Measurements from ENCODE around the gene YIF1A. TPM values are rescaled to one million over a fixed set of nuclear protein-coding genes. Genes with fewer than 3 reads are reported as not detected.
"Not testable (repeated sequence)": the region's sequence is repeated elsewhere in the genome, so short reads cannot be mapped to it uniquely, and the experiment has no call there.

Gene YIF1A
- polyA plus RNA-seq, 4 donors = 51.4 to 68.7 (median 57.8) TPM

GRCh38 chr11:66258473-66258893 lies 30.5 kb downstream of the YIF1A start:
- DNase-seq (ENCODE audit: low read depth in 4 of 4, low spot score in 2 of 4) = no peak

- DNase-seq (ENCODE audit: low read depth in 4 of 4, low spot score in 2 of 4) = not testable (repeated sequence)
Measured at GRCh38 chr11:66253081-66253480, 35.9 kb downstream of the YIF1A start.

DNA sequence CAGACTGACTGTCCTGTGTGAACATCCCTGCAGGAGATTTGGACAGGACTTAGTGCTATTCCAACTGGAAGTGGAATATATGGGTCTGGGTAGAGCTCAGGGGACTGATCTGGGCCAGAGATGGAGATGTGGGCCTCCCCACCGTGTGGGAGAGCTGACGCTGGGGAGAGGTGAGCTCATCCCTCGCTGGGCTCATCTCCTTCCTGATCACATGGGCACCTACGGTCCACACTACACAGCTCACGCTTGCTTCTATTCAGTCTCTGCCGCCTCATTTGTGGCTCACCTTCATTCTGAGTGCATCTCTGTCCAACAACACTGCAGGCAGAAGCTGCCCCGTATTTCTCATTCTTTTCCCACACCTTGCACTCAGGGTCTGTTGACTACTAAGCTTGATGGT lies 37.1 kb downstream of the YIF1A start:
- DNase-seq (ENCODE audit: low read depth in 4 of 4, low spot score in 2 of 4) = no peak

DNA sequence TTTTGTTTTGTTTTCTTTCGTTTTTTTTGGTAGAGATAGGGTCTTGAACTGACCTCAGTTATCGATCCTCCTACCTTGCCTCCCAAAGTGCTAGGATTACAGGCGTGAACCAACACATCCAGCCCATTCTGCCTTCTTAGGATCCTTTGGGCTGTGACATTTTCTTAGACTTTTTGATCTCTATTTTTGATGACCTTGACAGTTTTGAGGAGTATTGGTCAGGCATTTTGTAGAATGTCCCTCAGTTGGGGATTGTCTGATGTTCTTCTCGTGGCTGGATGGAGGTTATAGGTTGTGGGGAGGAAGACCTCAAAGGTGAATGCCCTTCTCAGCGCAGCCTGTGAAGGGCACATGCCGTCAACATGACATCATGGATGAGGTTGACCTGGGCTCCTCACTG lies 40.0 kb downstream of the YIF1A start:
- no peak for DNase-seq (ENCODE audit: low read depth in 4 of 4, low spot score in 2 of 4)

GRCh38 chr11:66247801-66248200 lies 41.1 kb downstream of the YIF1A start:
- DNase-seq (ENCODE audit: low read depth in 4 of 4, low spot score in 2 of 4) = no peak

- DNase-seq (ENCODE audit: low read depth in 4 of 4, low spot score in 2 of 4) = no peak
Measured at GRCh38 chr11:66247295-66247694, 41.6 kb downstream of the YIF1A start.

- DNase-seq (ENCODE audit: low read depth in 4 of 4, low spot score in 2 of 4) = no peak
Measured at GRCh38 chr11:66243782-66244535, 45.0 kb downstream of the YIF1A start.

DNA sequence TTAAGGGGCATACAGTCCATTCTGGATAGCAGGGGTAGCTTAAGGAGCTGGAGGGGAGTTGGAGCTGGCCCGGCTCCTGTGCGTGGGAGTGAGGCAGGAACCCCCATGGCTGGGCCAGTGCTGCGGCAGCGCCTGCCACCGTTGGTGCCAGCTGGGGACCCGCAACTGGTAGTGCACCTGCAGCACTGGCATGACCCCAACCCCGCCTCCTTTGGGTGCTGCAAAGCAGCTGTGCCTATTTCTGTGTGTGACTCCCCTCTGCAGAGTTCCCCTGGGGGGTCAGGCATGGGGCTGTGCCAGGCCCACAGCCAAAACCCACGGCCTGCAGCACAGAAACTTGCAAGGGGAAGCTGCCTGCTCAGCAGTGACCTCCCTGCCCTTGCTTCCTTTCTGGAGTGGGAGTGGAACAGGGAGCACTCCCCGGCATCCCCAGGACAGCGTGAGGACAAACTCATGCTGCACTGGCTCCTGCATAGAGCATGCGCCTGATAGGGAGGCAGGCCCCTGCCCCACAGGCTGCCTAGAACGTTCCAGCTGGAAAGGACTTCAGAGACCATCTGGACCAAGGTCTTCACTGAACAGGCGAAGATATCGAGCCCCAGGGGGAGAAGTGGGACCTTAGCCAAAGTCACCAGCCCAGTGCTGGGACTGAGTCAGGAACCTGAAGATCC lies 46.7 kb downstream of the YIF1A start:
- no peak for DNase-seq (ENCODE audit: low read depth in 4 of 4, low spot score in 2 of 4)

GRCh38 chr11:66240781-66241136 lies 48.2 kb downstream of the YIF1A start:
- DNase-seq (ENCODE audit: low read depth in 4 of 4, low spot score in 2 of 4) = no peak

GRCh38 chr11:66239998-66240780 lies 48.8 kb downstream of the YIF1A start:
- no peak for DNase-seq (ENCODE audit: low read depth in 4 of 4, low spot score in 2 of 4)

- DNase-seq (ENCODE audit: low read depth in 4 of 4, low spot score in 2 of 4) = no peak
Measured at GRCh38 chr11:66239511-66239910, 49.4 kb downstream of the YIF1A start.

GRCh38 chr11:66238786-66239413 lies 50.0 kb downstream of the YIF1A start:
- DNase-seq (ENCODE audit: low read depth in 4 of 4, low spot score in 2 of 4) = no peak

- no peak for DNase-seq (ENCODE audit: low read depth in 4 of 4, low spot score in 2 of 4)
Measured at GRCh38 chr11:66237867-66238266, 51.1 kb downstream of the YIF1A start.

DNA sequence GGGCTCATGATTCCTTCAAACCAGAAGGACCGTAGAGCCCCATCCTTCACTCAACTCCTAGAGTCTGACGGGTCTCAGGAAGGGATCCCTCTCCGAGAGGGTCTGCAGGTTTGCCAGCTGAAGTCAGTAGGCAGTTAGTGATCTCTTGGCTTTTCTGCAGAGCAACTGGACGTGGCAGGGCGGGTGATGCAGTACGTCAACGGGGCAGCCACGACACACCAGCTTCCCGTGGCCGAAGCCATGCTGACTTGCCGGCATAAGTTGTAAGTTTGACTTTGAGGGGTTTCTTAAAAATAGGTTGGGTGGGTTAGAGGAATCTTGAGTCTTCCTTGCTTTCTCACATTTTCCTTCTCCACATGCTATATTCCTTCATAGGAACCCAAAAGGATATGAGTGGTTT lies 53.8 kb downstream of the YIF1A start:
- no peak for DNase-seq (ENCODE audit: low read depth in 4 of 4, low spot score in 2 of 4)

Other genes with a start within 250 kb of the YIF1A start
- 1 to 10 TPM; 3.7 to 8.6 (median 5.9) TPM for gene GAL3ST3, start 240.0 kb downstream of the YIF1A start, polyA plus RNA-seq (ENCODE audit: insufficient read length in 4 of 4)
- 100 to 1,000 TPM; 221 to 254 (median 237) TPM for gene SF3B2, start 236.8 kb downstream of the YIF1A start, polyA plus RNA-seq (ENCODE audit: insufficient read length in 4 of 4)
- gene PACS1, start 218.9 kb downstream of the YIF1A start, polyA plus RNA-seq (ENCODE audit: insufficient read length in 4 of 4) = 10 to 100 TPM; 38.5 to 57.0 (median 50.4) TPM
- 10 to 100 TPM; 14.7 to 31.0 (median 25.7) TPM for gene KLC2, start 31.4 kb downstream of the YIF1A start, polyA plus RNA-seq (ENCODE audit: insufficient read length in 4 of 4)
- gene RAB1B, start 20.5 kb downstream of the YIF1A start, polyA plus RNA-seq (ENCODE audit: insufficient read length in 4 of 4) = 100 to 1,000 TPM; 122 to 168 (median 138) TPM
- gene CNIH2, start 11.0 kb downstream of the YIF1A start, polyA plus RNA-seq (ENCODE audit: insufficient read length in 4 of 4) = 1 to 10 TPM; 3.3 to 4.9 (median 4.2) TPM
- gene TMEM151A, start 2.8 kb upstream of the YIF1A start, polyA plus RNA-seq (ENCODE audit: insufficient read length in 4 of 4) = under 1 TPM in 2 of 4 donors, not detected in 2; 0.12 to 0.24 TPM
- 100 to 1,000 TPM in 1 of 4 donors, 10 to 100 TPM in 3; 56.9 to 102 (median 72.8) TPM for gene CD248, start 27.9 kb upstream of the YIF1A start, polyA plus RNA-seq (ENCODE audit: insufficient read length in 4 of 4)
- 1 to 10 TPM; 1.8 to 3.7 (median 2.9) TPM for gene RIN1, start 47.3 kb upstream of the YIF1A start, polyA plus RNA-seq (ENCODE audit: insufficient read length in 4 of 4)
- gene BRMS1, start 56.0 kb upstream of the YIF1A start, polyA plus RNA-seq (ENCODE audit: insufficient read length in 4 of 4) = 10 to 100 TPM; 30.8 to 38.6 (median 34.8) TPM
- gene B4GAT1, start 58.5 kb upstream of the YIF1A start, polyA plus RNA-seq (ENCODE audit: insufficient read length in 4 of 4) = 10 to 100 TPM; 50.3 to 64.6 (median 51.9) TPM
- 10 to 100 TPM; 14.6 to 33.0 (median 22.3) TPM for gene SLC29A2, start 82.6 kb upstream of the YIF1A start, polyA plus RNA-seq (ENCODE audit: insufficient read length in 4 of 4)
- gene NPAS4, start 131.9 kb upstream of the YIF1A start, polyA plus RNA-seq (ENCODE audit: insufficient read length in 4 of 4) = under 1 TPM; 0.06 to 0.54 (median 0.22) TPM
- 10 to 100 TPM; 67.7 to 87.7 (median 78.9) TPM for gene MRPL11, start 149.7 kb upstream of the YIF1A start, polyA plus RNA-seq (ENCODE audit: insufficient read length in 4 of 4)
- 1 to 10 TPM; 4.5 to 7.8 (median 6.4) TPM for gene PELI3, start 177.8 kb upstream of the YIF1A start, polyA plus RNA-seq (ENCODE audit: insufficient read length in 4 of 4)
- gene DPP3, start 191.3 kb upstream of the YIF1A start, polyA plus RNA-seq (ENCODE audit: insufficient read length in 4 of 4) = 10 to 100 TPM; 19.6 to 31.2 (median 25.5) TPM
- gene BBS1, start 221.5 kb upstream of the YIF1A start, polyA plus RNA-seq (ENCODE audit: insufficient read length in 4 of 4) = 100 to 1,000 TPM in 1 of 4 donors, 10 to 100 TPM in 3; 61.4 to 102 (median 79.8) TPM

Measured in left renal cortex interstitium (tissue), 4 donors.